Amniotic epithelial cell (primary cell): ENCODE measurements around the gene SIRT4.
A peak's percentile ranks its signal among the peaks of the same experiment; 100 is the strongest.

Source experiments
- DNase-seq: peaks from one replicate; pipeline ENCODE4 v3.0.0-alpha.2; 2010; ENCODE audit warnings: low read depth

SIRT4 gene

GRCh38 chr12:120278137-120279069, 23.7 kb upstream of the SIRT4 start:
- DNase-seq, result no peak

GRCh38 chr12:120283318-120283717, 18.8 kb upstream of the SIRT4 start:
- DNase-seq, result peak; percentile 78

- no peak for DNase-seq
Measured at GRCh38 chr12:120284381-120284780, 17.7 kb upstream of the SIRT4 start.

GRCh38 chr12:120286768-120287490, 15.2 kb upstream of the SIRT4 start:
- no peak for DNase-seq

GRCh38 chr12:120287491-120287890, 14.6 kb upstream of the SIRT4 start:
- DNase-seq, result no peak

GRCh38 chr12:120290609-120291305, 11.4 kb upstream of the SIRT4 start:
- no peak for DNase-seq

- no peak for DNase-seq
Measured at GRCh38 chr12:120292411-120292660, 9.8 kb upstream of the SIRT4 start.

- peak; percentile 95 for DNase-seq
Measured at GRCh38 chr12:120292661-120293531, 9.2 kb upstream of the SIRT4 start, which contains the start of gene RNU4-1. Gene RNU4-1, minus strand, starts transcription at chr12:120293237.

- no peak for DNase-seq
Measured at GRCh38 chr12:120314220-120314619, 12.1 kb downstream of the SIRT4 start.

GRCh38 chr12:120316798-120317223, 14.7 kb downstream of the SIRT4 start:
- DNase-seq, result peak; percentile 48

GRCh38 chr12:120317224-120318105, 15.3 kb downstream of the SIRT4 start:
- DNase-seq, result peak; percentile 99

- DNase-seq, result no peak
Measured at GRCh38 chr12:120321382-120322202, 19.5 kb downstream of the SIRT4 start.

GRCh38 chr12:120323772-120324171, 21.7 kb downstream of the SIRT4 start:
- no peak for DNase-seq

GRCh38 chr12:120324841-120325417, 22.8 kb downstream of the SIRT4 start:
- DNase-seq, result no peak

GRCh38 chr12:120327593-120327992, 25.5 kb downstream of the SIRT4 start, which contains the start of gene PLA2G1B:
Gene PLA2G1B, minus strand, starts transcription at chr12:120327779. Its CDS starts 26 bp downstream, at chr12:120327753.
- no peak for DNase-seq

GRCh38 chr12:120328228-120328627, 26.1 kb downstream of the SIRT4 start:
- DNase-seq, result no peak

GRCh38 chr12:120331390-120331789, 29.3 kb downstream of the SIRT4 start:
- no peak for DNase-seq

GRCh38 chr12:120332041-120332440, 29.9 kb downstream of the SIRT4 start:
- DNase-seq, result no peak

- DNase-seq, result no peak
Measured at GRCh38 chr12:120332523-120332922, 30.4 kb downstream of the SIRT4 start.
